Activated CD4-positive, alpha-beta T cell treated with anti-CD3 and anti-CD28 coated beads, Interleukin-2, Interleukin-6, amounts not matched to agents 100 ng/mL and 50 ng/mL, durations not matched to agents 16 hours and 8 hours (primary cell): ENCODE results near the gene KCNQ1.

Experiments
- DNase-seq: peaks from one replicate; pipeline ENCODE4 v3.0.0-alpha.2; 2020

KCNQ1 gene

DNA sequence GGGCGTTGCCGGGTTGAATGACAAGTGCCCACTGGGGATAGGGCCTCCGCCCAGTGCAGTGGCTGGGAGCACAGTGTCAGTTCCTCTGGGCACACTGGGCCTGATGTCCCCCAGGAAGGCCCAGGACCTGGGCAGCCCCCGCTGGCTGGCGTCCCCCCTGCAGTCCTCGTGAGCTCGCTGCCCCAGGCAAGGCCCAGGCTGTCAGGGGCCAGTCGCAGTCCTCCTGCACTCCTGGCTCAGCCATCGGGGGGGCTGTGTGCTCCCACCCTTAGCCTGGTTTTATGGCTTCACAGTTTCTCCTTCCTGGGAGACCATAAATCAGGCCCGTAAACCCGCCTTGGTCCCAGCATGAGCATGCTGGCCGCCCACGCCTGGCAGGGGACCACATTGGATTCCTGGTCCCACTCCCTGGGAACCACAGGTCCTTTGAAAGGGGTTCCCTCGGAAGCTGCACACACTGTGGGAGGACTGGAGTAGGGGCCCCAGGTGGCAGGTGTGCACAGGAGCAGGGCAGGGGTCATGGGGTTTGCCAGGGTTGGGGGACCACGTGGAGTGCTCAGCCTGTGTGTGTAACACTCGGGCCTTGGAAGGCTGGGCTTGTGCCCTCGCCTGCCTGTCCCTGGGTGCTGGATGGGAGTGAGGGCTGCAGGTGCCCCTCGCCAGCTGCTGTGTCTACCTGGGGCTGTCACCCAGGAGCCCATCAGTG, 141.4 kb downstream of the KCNQ1 start:
- no peak for DNase-seq

DNA sequence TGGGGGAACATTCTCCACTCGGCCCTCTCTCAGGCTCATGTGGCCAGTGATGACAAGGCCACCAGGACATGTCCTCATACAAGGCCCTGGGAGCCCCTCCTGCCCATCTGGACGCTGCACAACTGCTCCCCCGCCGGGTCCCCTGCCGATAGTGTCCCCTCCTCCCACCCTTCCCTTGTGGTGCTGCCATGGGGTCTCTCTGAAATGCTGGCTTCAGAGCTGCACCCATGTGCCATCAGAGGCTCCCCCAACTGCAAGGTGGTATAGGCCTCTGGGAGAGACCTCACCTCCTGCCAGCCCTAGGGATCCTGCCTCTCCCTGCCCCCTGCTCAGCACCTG, 142.0 kb downstream of the KCNQ1 start:
- no peak for DNase-seq

DNA sequence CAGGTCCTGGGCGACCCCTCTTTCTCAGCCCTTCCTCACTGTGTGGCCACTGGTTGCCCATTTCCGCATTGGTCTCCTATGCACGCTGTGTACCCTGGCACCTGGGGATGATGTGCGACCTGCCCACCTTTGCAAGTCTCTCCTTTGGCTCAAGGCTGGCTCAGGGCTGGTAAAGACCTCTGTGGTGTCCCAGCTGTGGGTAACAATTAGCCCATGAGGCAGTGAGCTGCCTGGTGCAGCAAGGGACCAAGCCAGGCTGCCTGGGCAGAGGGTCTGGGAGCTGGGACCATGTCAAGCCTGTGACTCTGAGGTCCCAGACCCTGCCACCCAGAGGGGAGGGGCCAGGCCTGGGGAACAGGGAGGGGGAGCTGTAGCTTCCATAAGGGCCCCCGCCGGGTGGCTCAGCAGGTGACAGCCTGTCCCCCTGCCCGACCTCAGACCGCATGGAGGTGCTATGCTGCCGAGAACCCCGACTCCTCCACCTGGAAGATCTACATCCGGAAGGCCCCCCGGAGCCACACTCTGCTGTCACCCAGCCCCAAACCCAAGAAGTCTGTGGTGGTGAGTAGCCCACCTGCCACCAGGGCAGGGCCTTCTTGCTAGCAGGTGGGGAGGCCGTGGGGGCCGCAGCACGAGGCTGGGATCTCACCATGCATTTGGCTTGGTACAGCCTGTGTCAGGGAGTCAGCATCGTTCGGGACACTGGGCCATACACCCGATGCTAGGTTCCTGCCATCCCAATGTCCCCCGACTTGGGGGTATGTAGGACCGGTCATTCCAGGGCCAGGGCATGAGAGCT, 142.5 kb downstream of the KCNQ1 start:
- DNase-seq, result no peak

DNA sequence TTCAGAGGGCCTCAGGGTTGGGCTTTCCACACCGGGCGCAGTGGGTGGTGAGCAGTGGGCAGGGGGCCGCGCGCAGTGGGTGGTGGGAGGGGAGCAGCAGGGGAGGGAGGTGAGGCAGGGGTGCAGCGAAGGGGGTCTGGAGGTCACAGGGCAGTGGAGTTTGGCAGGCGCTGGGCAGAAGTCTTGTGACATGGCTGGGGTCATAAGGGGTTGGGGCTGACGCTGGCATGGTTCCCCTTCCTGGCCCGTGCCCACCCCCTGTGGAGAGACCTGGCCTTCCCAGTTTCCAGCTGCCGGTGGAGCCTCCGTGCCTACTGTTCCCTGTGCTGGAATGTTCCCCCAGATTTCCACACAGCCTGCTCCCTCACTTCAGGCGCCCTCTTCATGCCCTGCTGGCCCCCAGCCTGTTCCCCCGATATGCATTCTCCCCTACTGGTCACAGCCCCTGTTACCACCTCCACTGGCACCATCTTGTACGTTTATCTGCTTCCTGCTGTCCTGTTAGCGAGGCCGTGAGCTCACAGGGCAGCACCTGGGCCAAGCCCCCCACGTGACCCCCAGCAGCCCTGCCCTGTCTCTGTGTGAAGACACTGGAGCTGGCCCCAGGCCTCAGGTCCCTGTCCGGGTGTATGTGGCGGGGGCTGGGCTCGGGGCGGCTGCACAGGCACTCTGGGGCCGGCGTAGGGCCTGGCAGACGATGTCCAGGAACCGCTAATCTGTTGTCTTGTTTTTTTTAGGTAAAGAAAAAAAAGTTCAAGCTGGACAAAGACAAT, 143.4 kb downstream of the KCNQ1 start:
- DNase-seq, result no peak

DNA sequence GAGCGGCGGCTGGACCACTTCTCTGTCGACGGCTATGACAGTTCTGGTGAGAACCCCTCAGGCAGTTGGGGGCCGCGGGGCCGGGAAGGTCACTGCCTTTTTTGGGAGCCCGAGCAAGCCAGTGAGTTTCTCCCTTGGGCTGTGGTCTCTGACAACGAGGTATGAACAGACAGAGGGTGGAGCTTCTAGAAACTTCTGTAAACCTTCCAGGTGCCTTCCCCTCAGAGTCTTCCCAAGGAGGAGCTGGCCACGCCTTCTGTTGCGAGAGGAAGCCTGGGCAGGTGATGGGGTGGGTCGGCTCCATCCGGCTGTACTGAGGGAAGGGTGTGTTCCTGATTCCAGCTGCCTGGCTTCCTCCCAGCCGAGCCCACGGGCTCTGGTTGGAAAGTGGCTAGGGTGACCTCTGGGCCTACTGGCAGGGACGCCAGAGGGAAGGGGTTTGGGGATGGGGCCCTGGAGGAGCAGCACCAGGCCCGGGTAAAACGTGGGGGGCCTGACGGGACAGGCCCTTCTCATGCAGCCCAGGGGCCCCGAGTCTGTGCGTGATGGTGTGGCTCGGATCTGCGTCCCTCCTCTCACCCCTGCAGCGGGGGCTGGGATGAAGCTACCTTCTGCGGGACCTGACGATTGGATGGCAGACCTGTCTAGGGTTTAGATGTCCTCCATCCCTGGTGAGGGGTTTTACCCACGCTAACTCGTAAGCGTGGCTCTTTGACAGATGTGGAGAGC, 144.2 kb downstream of the KCNQ1 start:
- no peak for DNase-seq

DNA sequence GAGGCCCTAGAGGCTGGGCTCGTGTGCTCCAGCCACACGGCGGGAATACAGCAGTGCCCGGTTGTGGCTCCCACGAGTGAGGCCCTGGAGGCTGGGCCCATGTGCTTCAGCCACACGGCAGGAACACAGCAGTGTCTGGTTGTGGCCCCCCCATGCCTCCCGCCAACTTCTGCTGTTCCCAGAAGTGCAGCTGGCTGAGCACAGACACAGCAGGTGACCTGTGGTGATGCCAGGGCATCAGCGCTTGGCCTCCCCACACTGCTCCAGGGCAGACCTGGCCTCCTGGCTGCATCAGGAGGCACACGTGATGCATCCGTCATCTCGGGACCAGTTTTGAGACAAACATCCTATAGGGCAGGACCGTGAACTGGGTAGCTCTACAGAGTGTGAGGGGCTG, 144.7 kb downstream of the KCNQ1 start:
- no peak for DNase-seq

DNA sequence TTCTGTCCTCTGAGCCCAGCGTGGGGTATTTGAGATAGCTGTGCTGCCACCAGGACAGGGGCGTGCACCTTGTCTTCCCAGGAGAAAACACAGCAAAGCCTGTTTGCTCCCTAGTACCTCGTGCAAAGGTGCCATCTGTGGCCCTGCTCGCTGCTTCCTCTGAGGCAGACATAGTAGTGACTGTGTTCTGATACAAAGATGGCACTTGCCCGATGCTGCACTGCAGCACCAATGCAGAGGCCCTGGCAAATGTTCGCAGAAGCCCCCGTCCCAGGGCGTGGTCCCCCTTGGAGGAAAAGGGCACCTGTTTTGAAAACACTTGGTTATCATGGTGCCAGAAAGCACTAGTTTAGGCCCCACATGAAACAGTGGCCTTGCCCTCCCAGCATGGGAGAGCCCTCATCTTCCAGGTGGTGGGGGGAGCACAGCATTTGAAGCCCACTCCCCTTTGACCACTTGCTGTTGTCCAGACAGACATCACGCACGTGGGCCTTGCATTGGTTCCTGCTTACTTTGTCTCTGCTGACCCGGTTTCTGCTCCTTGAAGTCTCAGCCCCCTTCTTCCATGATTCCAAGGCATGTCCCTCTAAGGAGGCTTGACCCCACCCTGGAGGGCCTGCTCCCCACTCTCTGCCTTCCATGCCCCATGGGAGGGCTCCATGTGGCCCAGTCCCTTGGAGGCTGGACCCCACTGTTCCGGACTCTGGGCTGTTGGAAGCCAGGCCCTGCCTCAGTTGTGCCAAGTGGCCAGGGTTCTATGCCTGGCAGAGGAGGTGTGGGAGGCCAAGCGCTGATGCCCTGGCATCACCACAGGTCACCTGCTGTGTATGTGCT, 145.5 kb downstream of the KCNQ1 start:
- DNase-seq, result no peak

DNA sequence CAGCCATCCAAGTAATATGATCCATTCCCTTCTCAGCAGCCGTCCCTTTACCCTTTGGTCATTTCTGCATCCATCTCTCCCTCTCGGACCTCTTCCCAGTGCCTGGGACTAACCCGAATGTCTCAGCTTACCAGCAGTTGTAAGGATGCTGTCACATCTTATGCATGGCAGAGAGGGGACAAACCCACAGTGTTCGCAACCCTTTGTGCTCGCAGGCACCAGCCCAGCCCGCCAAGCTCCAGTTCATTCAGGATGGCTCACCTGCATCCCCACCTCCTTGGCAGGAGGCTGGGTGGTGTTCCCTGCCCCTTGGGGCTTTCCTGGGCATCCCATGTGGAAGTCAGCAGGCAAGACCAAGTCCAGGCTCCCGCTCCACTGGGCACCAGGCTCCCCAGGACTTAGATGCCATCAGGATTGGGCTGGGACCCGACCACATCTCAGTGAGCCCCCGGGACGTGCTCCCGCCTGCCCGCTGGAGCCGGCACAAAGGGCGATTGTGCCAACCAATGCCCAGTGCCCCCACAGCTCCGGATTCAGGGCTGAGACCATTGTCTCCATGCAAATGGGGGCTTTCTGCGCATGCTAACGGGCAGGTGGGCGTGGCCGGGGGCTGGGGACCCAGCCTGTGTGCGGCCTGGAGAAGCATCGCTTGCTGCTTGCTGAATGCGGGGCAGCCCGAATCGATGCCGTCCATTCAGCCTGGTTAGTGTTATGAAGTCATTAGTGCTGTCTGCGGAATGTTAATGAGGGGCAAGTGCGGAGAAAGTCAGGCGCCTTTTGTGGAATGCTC, 146.4 kb downstream of the KCNQ1 start:
- no peak for DNase-seq

DNA sequence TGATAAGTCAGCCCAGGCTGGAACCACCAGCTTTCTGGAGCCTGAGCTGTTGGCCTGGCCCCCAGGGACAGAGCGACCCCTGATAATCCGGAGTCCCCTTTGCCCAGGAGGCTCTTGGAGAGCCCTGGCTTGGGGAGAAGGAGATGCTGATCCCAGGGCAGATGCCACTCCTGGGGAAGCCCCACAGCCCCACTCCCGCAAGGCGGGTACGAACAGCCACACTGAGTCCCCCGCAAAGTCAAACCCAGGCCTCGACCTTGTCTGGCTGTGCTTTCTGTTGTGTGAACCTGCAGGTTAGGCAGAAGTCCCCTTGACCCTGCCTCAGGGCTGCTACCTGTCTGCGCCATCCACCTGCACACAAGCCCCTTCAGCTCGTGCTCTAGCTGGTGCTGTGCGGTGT, 147.0 kb downstream of the KCNQ1 start:
- DNase-seq, result no peak

DNA sequence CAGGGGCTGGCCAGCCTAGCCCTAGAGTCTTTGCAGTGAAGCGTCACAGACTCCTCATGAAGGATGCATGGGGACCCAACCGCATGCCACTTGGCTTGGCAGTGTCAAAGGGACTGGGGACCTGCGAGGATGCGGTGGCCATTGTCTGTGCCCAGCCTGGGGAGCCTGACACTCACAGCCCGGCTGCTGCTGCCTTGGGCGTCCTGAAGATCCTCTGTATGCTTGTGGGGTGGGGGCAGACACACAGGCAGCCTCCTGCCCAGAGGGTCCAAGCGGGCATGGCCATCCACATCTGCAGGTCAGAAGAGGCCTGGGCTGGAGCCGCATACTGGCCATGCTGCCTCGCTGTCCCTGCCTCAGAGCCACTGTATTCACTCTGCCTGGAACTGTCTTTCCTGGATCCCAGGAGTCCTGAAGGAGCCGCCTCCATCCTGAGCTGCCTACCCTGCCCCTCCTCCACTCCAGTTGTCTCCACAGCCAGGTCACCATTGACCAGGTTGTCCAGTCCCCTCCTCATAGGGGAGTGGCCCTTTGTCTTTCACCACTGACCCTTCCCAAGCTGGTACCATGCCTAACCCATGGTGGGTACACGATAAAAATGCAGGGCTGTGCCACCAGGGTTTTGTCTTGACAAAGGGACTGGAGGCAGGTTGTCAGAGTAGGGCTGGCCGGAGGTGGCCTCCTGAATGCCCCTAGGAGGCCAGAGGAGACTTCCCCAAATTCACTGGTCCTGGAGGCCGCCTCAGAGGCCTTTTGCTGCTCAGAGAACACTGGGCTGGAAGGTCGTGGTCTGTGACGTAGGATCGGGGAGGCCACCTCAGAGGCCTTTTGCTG, 148.0 kb downstream of the KCNQ1 start:
- DNase-seq, result no peak

DNA sequence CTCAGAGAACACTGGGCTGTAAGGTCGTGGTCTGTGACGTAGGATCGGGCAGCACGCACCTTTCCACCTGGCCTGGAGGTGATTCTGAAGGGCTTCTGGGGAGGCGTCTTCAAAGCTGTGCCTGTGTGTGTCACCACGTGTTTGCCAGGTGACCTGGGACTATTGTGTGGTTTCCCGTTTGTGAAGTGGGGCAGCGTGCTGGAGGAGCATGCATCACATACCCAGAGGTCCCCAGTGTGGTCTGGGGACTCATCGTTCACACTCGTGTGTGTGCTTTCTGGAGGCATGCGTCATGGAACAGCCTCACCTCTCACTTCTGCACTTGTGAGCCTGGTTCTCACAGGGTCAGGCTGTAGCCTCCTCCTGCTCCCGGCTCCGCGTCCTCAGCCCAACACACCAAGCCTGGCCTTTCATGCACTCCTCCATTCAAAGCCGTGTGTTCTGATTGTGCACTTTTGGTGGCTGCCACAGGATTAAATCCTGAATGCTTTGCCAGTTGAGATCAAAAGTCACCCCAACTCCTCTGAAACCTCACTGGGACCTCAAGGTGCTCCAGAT, 148.7 kb downstream of the KCNQ1 start:
- DNase-seq, result no peak

DNA sequence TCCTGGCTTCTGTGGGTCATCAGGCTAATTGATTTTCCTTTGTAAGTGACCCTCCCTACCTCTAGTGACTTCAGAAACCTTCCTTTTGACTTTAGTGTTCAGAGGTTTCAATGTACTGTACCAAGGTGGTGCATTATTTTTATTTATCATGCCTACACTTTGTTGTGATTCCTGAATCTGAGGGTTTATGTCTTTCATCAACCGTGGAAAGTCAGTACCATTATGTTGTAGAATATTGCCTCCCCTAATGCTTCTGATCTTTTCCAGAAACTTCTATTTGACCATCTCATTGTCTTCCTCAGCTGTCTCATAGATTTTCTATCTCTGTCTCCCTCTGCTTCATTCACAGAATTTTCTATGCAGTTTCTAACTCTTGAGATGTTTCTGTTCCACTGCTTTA, 149.5 kb downstream of the KCNQ1 start:
- no peak for DNase-seq

DNA sequence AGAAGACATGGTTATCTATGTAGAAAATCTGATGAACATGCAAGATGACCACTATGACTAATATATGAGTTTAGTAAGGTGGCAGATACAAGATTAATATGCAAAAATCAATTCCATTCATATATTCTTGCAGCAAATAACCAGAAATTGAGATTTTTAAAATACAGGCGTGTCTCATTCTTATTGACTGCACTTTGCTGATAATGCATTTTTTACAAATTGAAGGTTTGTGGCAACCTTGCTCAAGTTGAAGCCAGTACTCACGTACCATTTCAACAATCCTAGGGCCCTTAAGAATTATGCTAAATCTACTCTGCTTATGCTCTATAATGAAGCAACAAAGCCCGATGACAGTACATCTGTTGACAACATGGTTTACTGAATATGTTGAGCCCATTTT, 150.4 kb downstream of the KCNQ1 start:
- DNase-seq, result no peak

DNA sequence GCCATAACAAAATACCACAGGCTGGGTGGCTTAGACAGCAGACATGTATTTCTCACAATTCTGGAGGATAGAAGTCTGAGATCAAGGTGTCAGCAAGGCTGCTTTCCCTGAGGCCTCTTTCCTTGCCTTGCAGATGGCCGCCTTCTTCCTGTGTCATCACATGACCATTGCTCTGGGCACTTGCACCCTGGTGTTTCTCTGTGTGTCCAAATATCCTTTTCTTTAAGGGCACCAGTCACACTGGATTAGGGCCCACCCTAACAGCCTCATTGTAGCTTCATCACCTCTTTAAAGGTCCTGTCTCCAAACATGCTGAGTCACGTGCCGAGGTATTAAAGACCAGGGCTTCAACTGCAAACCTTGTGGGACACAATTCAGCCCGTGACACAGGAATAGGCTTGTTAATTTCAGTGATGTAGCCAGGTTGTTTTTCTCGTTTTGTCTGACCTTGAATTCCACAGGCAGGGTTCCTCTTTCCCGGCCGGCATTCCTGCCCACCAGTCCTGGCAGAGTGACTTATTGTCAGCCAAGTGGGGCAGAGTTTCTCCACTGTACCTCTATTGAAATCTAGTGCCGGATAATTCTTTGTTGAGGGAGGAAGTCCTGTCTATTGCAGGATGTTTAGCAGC, 154.9 kb downstream of the KCNQ1 start:
- DNase-seq, result no peak

DNA sequence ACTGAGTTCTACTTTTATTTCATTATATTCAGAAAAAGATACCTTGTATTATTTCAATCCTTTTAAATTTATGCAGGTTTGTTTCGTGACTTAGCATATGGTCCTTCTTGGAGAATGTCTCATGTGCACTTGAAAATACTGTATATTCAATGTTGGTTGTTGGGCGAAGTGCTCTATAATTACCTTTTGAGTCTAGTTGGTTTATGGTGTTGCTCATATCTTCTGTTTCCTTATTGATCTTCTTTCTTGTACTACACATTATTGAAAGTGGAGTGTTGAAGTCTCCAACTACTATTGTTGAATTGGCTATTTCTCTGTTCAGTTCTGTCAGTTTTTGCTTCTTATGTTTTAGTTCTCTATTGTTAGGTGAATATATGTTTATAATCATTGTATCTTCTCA, 164.5 kb downstream of the KCNQ1 start:
- DNase-seq, result no peak

DNA sequence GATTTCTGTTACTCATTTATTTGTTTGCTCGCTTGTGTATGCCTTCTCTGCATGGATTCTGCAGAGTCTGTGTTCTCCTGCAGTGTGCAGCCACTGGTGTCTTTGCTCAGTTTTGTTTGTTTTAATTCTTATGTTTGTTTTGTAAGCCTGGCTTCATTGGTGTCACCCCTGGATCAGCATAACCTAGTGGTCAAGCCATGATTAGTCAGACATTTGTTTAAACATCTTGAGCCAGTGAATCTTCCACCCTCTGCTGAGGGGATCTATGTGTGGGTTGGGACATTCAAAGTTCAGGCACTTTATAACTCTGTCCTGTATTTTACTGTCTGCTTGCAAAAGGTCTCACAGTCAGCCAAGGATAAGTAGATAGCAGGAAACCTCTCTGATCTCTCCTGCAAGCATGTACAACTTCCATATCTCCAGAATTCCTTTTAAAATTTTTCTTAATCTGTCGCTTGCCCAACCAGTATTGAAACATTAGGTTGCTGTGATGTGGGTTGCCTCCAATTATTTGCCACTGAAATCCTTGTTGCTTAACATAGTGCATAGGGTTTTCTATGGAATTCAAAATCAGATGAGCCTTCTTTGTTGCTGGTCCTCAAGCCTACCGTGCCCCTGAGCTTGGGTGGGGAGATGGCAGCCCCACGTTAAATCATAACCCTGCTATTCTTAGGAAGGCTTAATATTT, 168.2 kb downstream of the KCNQ1 start:
- DNase-seq, result no peak

DNA sequence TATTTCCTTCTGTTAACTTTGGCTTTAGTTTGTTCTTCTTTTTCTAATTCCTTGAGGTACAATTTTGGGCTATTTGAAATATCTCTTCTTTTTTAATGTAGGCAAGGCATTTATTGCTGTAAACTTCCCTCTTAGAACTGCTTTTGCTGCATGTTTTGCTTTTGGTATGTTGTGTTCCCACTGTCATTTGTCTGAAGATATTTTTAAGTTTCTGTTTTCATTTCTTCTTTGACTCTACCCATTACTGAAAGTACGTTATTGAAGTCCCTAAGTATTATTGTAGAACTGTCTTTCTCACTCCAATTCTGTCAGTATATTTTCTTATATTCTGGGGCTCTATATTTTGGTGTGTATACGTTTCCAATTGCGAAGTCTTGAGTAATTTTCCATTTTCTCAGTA, 177.1 kb downstream of the KCNQ1 start:
- no peak for DNase-seq

DNA sequence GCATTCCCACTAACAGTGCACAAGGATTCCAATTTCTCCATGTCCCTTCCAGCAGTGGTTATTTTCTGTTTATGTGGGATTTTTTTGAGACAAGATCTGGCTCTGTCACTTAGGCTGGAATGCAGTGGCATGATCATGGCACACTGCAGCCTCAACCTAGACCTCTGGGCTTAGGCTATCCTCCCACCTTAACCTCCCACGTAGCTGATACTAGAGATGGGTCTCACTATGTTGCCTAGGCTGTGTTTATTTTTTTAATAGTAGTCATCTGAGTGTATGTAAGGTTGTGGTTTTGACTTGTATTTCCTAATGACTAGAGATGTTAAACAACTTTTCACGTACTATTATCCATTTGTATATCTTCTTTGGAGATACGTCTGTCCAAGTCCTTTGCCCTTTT, 180.4 kb downstream of the KCNQ1 start:
- no peak for DNase-seq

DNA sequence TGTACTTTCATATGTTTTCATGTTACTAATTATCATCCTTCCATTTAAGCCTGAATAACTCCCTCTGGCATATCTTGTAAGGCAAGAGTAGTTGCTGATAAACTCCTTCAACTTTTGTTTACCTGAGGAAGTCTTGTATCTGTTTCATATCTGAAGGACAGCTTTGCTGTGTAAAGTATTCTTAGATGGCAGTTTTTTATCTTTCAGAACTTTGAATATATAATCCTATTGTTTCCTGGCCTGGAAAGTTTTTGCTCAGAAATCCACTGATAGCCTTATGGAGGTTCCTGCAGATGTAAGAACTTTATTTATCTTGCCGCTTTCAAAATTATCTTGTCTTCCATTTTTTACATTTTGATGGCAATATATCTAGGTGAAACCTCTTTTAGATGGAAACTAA, 185.9 kb downstream of the KCNQ1 start:
- DNase-seq, result no peak
